GM12878 (cell line): ENCODE measurements around the gene PDLIM3. TPM values are rescaled to one million over a fixed set of nuclear protein-coding genes. Genes with fewer than 3 reads are reported as not detected.

Experiments used
- ATAC-seq: fragments of 200-7000 bp; cut with Tn5 transposase; 3 replicates; pipeline ENCODE4 v1.9.1; 2020; ENCODE audit warnings: mild to moderate bottlenecking, moderate library complexity
- BruUV-seq: library from RNA; stranded (reverse); fragments of 400-500 nt; replicated peaks from 2 replicates; lab custom pipeline; 2021; lab: Mats Ljungman, UMichigan
- CTCF ChIA-PET: fragments of 300-600 bp; sonication (Branson Sonifier 250); formaldehyde crosslinking; extraction: SDS; loops from one replicate; lab custom pipeline; 2021; ENCODE audit warnings: inconsistent platforms; lab: Yijun Ruan, JAX
- POLR2A ChIA-PET: fragments of 350-600 bp; formaldehyde crosslinking; extraction: SDS; loops from one replicate; lab custom pipeline; 2021; ENCODE audit warnings: inconsistent platforms; lab: Charles Lee
- RAD21 ChIA-PET: fragments of 300-600 bp; sonication (Branson Sonifier 250); formaldehyde crosslinking; loops from one replicate; lab custom pipeline; 2023; ENCODE audit warnings: antibody characterized with exemption; ENCODE audit not compliant: unreplicated experiment; lab: Charles Lee
- SMC1A ChIA-PET: fragments of 300-600 bp; sonication (Branson Sonifier 250); formaldehyde crosslinking; loops from one replicate; lab custom pipeline; 2023; ENCODE audit not compliant: unreplicated experiment, uncharacterized antibody; lab: Charles Lee
- DNase-seq: peaks from one replicate; pipeline ENCODE4 v3.0.0-alpha.2; 2011; ENCODE audit warnings: low read depth, low spot score
- FAIRE-seq: peaks from 3 replicates; lab custom pipeline; 2011; peaks lifted over from hg19 to GRCh38; lab: Jason Lieb, UNC
- H2AFZ ChIP-seq: 2 replicates; pipeline ENCODE4 v1.6.0; 2011; ENCODE audit warnings: low read depth, low read length, control low read depth; ENCODE audit not compliant: control insufficient read depth
- H3K27ac ChIP-seq: 2 replicates; pipeline ENCODE4 v1.5.1; 2011; ENCODE audit warnings: control low read depth; ENCODE audit not compliant: control insufficient read depth, insufficient read depth
- H3K27me3 ChIP-seq, 2 experiments: replicated peaks in 1 of 2; 2 replicates each; pipeline versions ENCODE4 v1.6.0 to v1.6.1; 2011; ENCODE audit warnings: low read length in 1 of 2; ENCODE audit not compliant: control insufficient read depth in 2 of 2, insufficient read depth in 2 of 2
- H3K36me3 ChIP-seq, 2 experiments: 2 replicates each; pipeline ENCODE4 v1.5.1; 2011; ENCODE audit warnings: low read length in 1 of 2; ENCODE audit not compliant: control insufficient read depth in 2 of 2, insufficient read depth in 2 of 2
- H3K4me1 ChIP-seq: 2 replicates; pipeline ENCODE4 v1.6.1; 2011; ENCODE audit warnings: mild to moderate bottlenecking, low read length, moderate library complexity, mixed read lengths; ENCODE audit not compliant: control insufficient read depth, insufficient read depth
- H3K4me2 ChIP-seq: 2 replicates; pipeline ENCODE4 v1.6.0; 2011; ENCODE audit warnings: control low read depth; ENCODE audit not compliant: control insufficient read depth, insufficient read depth
- H3K4me3 ChIP-seq: fragments of 200-600 bp; sonication (generic); 2 replicates; pipeline ENCODE4 v1.5.1; 2016
- H3K79me2 ChIP-seq: 2 replicates; pipeline ENCODE4 v1.6.0; 2011; ENCODE audit warnings: low read length; ENCODE audit not compliant: control insufficient read depth, insufficient read depth
- H3K9ac ChIP-seq: 2 replicates; pipeline ENCODE4 v1.8.0; 2011; ENCODE audit warnings: low read length, control low read depth, mixed read lengths; ENCODE audit not compliant: control insufficient read depth, insufficient read depth
- H3K9me3 ChIP-seq: replicated peaks from 3 replicates; pipeline ENCODE4 v1.5.1; 2011; ENCODE audit warnings: mild to moderate bottlenecking, low read length; ENCODE audit not compliant: control insufficient read depth, insufficient read depth
- H4K20me1 ChIP-seq: 2 replicates; pipeline ENCODE4 v1.6.0; 2011; ENCODE audit not compliant: control insufficient read depth, insufficient read depth
- BCL11A ChIP-seq: IDR thresholded peaks from 2 replicates; pipeline ENCODE4 v1.6.1; 2011; ENCODE audit warnings: low read depth, low read length
- DPF2 ChIP-seq: fragments of 450-650 bp; IDR thresholded peaks from 2 replicates; pipeline ENCODE4 v1.6.1; 2017; ENCODE audit warnings: mild to moderate bottlenecking
- LARP7 ChIP-seq: fragments of 450-650 bp; IDR thresholded peaks from 2 replicates; pipeline ENCODE4 v1.6.1; 2017; ENCODE audit warnings: mild to moderate bottlenecking
- MLLT1 ChIP-seq: fragments of 450-650 bp; IDR thresholded peaks from 2 replicates; pipeline ENCODE4 v1.6.1; 2016; ENCODE audit warnings: mild to moderate bottlenecking
- MTA3 ChIP-seq: IDR thresholded peaks from 2 replicates; pipeline ENCODE4 v1.6.1; 2012; ENCODE audit warnings: low read length, inconsistent platforms, borderline replicate concordance
- MXI1 ChIP-seq: fragments of 150-350 bp; IDR thresholded peaks from 2 replicates; pipeline ENCODE4 v1.6.1; 2011; ENCODE audit warnings: low read depth, mild to moderate bottlenecking, inconsistent platforms, low read length, improper control_type of control experiment
- NR2C2 ChIP-seq: IDR thresholded peaks from 2 replicates; pipeline ENCODE4 v1.6.1; 2011; ENCODE audit warnings: borderline replicate concordance, low read depth; ENCODE audit not compliant: control insufficient read depth, insufficient read length
- PAX8 ChIP-seq: fragments of 450-650 bp; IDR thresholded peaks from 2 replicates; pipeline ENCODE4 v1.6.1; 2017; ENCODE audit warnings: mild to moderate bottlenecking, moderate library complexity
- POLR2A ChIP-seq: IDR thresholded peaks from 2 replicates; pipeline ENCODE4 v1.6.1; 2011; ENCODE audit warnings: low read depth, mild to moderate bottlenecking, low read length
- RBBP5 ChIP-seq: fragments of 200-600 bp; sonication (generic); conservative IDR thresholded peaks from 2 replicates; pipeline ENCODE4 v1.6.1; 2016
- RELA ChIP-seq: fragments of 450-650 bp; IDR thresholded peaks from 2 replicates; pipeline ENCODE4 v1.8.0; 2014; ENCODE audit warnings: borderline replicate concordance; ENCODE audit not compliant: partially characterized antibody
- USF1 ChIP-seq: IDR thresholded peaks from 2 replicates; pipeline ENCODE4 v1.6.1; 2011; ENCODE audit warnings: borderline replicate concordance, low read depth, mild to moderate bottlenecking, moderate library complexity, mixed read lengths, low read length; ENCODE audit not compliant: insufficient read depth; ENCODE audit errors: extremely low read length
- ZBTB11 ChIP-seq: fragments of 450-650 bp; formaldehyde crosslinking; IDR thresholded peaks from 2 replicates; pipeline ENCODE4 v1.5.0; 2022; ENCODE audit warnings: mild to moderate bottlenecking, missing genetic modification characterization
- ZBTB40 ChIP-seq: fragments of 450-650 bp; IDR thresholded peaks from 2 replicates; pipeline ENCODE4 v1.6.1; 2016; ENCODE audit warnings: mild to moderate bottlenecking, moderate library complexity, borderline replicate concordance
- ZNF217 ChIP-seq: fragments of 450-650 bp; IDR thresholded peaks from 2 replicates; pipeline ENCODE4 v1.6.1; 2017; ENCODE audit warnings: antibody characterized with exemption, mild to moderate bottlenecking
- WGBS: methylation state at CpG from one replicate; pipeline ENCODE4 v1.1.6; 2016; ENCODE audit warnings: low lambda C conversion rate; ENCODE audit not compliant: insufficient replicate concordance, insufficient coverage; ENCODE audit errors: missing lambda C conversion rate; 5-methylcytosine and 5-hydroxymethylcytosine counted together
- in situ Hi-C: fragments of 300-500 bp; cut with MboI; formaldehyde crosslinking; loops from 9 replicates; pipeline ENCODE4 v1.14.3; 2018; ENCODE audit warnings: mixed read lengths
- intact Hi-C: fragments of 100-400 bp; cut with micrococcal nuclease; formaldehyde crosslinking; loops from one replicate; pipeline ENCODE4 v1.14.2; 2022; ENCODE audit not compliant: unreplicated experiment
- polyA plus RNA-seq, 11 experiments: library from polyadenylated mRNA; depleted of rRNA in 4 of 11; unstranded in 6 of 11; stranded (reverse) in 5 of 11; fragments of >200 nt; fragmentation: Nextera tagmentation in 4 of 11; fragmentation: Illumina TruSeq in 1 of 11; extraction: Ambion mirVana in 4 of 11; extraction: Trizol in 1 of 11; gene quantifications; 1 replicate in 1 of 11; 2 replicates in 10 of 11; pipeline versions ENCODE4 v1.2.1 to v1.2.3, GENCODE V29; 2011 to 2016; ENCODE audit warnings: inconsistent platforms in 2 of 11, missing spikeins in 2 of 11, low read depth in 1 of 11
- total RNA-seq, 4 experiments: library from RNA; depleted of rRNA in 3 of 4; stranded (reverse); fragments of >200 nt in 3 of 4; fragmentation: Illumina TruSeq in 1 of 4; extraction: Trizol in 1 of 4; gene quantifications; 2 replicates each; pipeline versions ENCODE4 v1.2.1 to v1.2.3, GENCODE V29; 2013 to 2021

PDLIM3 gene
- total and polyA plus RNA-seq, 10 of the 15 experiments (the other 5 are each of a cell fraction or from before 2014, with no cell fraction given) = 0.04 to 0.43 (median 0.08) TPM; not detected in 7

DNA sequence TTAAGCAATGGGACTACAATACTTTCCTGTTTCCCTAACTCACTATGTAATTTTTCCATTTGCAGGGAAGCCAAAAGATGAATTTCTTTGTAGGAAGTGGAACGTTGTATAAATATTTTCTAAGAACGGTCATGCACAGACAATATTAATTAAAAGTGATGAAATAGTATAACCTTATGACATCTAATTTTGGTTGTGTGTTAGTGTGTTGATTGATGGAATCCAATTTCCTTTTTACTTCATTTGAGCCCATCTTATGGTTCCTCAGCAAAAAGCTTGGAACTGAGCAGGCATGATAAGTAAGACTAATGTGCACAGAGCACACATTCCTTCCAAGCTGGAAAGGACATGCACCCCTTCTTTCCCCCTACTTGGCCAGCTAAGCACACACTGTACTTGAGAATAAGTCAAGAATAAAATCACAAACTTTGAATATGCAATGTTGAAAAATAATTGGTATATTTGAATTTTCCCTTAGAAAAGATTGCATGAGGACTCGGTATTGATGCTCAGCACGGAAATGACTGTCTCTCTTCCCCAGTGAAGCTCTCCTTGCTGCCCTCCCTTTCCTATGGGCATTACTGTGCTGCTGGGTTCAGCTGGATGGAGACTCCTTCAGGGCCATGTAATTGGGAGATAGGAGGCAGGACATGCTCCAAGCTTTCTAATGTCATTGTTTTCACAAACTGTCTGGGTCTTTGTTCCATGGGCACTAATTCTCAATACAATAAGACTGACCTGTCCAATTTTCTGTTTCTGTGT lies 19.2 kb upstream of the PDLIM3 start:
- Histone ChIP-seq H4K20me1 (no peaks in the 10 kb centered on the region), H3K79me2 (no peaks in the 10 kb centered on the region), H3K36me3 (no peaks in the 10 kb centered on the region), H2AFZ (no peak overlapping the region), H3K27me3 (peaks cover 0 to 2% of the 10 kb centered on the region in 2 experiments; a peak in 1 of 4 replicates), H3K4me1 (no peaks in the 10 kb centered on the region), H3K9ac (no peak overlapping the region), H3K4me3 (no peak overlapping the region), H3K9me3 (no peaks in the 10 kb centered on the region), H3K4me2 (no peak overlapping the region), H3K27ac (no peak overlapping the region)
- no peak for DNase-seq
- in situ Hi-C loops (no loop called here), intact Hi-C loops (no loop called here)
- CTCF ChIA-PET = no interaction called here
- RAD21 ChIA-PET = no interaction called here
- POLR2A ChIA-PET = no interaction called here
- 71% methylated on average over 4 of the region's 4 CpGs for WGBS
- no peak for FAIRE-seq
- no peak for ATAC-seq
- no TSS peak for BruUV-seq
- SMC1A ChIA-PET = no interaction called here
- TF ChIP-seq ZNF217 = no peak
- no peak for TF ChIP-seq BCL11A
- no peak for TF ChIP-seq DPF2
- no peak for TF ChIP-seq RBBP5
- TF ChIP-seq RELA = no peak
- TF ChIP-seq ZBTB40 = no peak
- no peak for TF ChIP-seq POLR2A
- no peak for TF ChIP-seq MTA3
- no peak for TF ChIP-seq MXI1
- TF ChIP-seq PAX8 = no peak
- no peak for TF ChIP-seq LARP7
- no peak for TF ChIP-seq ZBTB11 (CRISPR knock-in tag)
- TF ChIP-seq NR2C2 = no peak
- TF ChIP-seq USF1 = no peak
- no peak for TF ChIP-seq MLLT1
